SKM-1 treated with dmso at 0.1 percent for 144 hours (cell line): ENCODE measurements around the gene UGT1A9.

Experiments used
- DNase-seq: peaks from one replicate; lab custom pipeline; 2025; ENCODE audit not compliant: unreplicated experiment; lab: John Stamatoyannopoulos, UW

UGT1A9 gene

DNA sequence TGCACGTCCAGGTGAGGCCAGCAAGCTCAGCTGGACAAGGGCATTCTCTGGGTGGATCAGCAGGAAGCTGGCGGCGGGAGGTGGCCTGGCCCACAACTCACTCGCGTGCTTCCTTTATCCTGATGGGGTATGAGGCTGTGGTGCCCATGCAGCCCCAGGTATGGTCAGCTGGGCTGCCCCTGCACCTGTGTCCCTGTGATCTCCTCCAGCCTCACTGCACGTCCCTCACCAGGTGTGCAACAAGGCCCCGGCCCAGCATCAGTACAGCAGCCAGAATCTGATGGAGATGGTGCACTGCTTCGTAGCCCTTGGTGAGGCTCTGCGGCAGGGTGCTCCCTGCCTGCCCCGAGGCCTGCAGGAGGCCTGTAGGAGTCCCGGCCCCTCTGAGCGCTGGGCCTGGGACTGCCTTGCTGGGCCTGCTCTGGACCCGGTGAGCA lies 124.1 kb downstream of the UGT1A9 start:
- DNase-seq = no peak

DNA sequence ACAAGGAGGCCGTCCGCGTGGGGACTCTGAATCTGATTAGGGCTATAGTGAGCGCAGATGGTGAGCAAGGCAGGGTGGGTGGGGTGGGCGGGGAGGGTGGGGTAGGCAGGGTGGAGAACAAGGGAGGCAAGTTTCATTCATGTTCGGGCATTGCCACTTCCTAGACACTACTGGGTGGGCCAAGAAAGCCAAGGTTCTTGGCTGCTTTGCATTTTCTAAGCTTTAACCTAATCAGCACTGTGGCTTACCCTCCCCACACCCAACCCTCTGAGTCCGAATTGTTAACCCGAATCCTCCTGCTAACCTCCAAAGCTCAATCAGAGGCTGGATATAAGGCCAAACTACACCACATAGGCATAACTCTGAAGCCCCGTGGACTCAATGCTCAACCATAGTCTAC lies 124.6 kb downstream of the UGT1A9 start:
- no peak for DNase-seq

DNA sequence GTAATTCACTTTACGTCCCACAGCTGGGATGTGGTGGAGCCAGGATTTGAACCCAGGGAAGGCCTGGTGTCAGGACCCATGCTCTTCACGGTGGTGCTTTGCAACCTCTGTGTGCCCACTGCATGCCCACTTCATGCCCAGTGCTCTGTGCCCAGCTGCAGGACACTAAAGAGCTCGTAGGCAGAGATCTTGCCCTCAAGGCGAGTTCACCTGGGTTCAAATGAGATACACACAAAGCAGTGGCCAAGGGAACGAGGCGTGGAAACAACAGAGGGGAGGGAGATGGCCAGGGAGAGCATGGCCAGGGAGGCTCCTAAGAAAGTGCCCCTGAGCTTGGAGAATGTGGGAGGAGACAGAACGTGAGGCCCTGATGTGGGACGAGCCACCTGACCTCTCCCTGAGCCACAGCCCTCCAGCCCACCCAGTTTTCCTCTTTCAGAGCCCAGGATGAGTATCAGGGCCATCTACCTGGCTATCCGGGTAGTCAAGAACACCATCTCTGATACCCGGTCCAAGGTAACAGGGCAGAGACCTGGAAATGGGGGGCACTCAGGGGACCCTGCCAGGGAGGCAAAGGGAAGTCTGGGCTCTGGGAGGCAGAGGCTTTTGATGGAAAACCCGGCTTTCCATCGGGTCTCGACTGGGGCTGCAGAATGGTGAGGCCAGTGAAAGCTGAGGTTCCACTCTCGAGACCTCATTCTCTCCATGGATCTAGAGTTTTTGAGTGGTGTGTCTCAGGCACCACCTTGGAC lies 126.8 kb downstream of the UGT1A9 start:
- DNase-seq = no peak

DNA sequence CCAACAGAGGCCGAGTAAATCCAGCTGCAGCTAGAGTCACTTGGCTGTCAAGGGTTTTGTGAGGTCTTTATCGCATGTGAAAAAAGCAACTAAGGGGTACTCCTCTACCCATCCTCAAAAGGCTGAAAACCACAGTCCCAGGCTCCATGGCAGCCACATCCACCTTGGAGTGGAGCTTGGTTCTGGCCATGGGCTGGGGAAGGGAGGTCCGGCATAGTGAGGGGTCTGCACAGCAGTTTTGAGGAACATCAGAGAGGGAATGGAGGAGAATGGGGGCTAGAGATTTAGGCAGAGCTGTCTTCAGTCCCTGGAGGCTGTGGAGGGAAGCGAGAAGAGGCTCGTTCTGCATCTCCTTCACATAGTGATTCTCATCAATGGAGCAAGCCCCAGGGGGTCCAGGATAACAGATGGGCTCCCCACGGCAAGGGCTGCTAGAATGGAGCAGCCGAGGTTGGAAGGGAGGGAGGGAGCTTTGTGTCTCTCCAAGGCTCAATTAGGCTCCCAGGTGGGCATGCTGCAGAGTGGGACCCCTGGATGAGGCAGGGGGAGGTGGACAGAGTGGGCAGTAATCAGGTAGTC lies 127.5 kb downstream of the UGT1A9 start:
- DNase-seq = no peak

DNA sequence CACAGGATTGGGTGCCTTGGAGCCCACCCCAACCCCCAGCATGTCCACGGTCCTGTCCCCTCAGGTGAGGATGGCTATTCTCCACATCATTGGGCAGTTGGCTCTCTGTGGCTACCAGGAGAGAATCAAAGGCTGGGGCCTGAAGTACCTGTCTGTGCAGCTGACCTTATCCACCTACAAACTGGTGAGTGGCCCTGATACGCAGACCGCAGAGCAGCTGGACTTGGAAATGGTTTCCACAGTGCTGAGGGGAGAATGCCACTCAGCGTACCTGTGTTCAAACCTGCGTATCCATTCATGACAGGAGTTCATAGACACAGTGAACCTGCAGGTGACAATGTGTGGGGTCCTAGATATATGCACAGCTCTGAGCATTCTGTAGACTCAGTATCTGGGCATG lies 128.0 kb downstream of the UGT1A9 start:
- no peak for DNase-seq

DNA sequence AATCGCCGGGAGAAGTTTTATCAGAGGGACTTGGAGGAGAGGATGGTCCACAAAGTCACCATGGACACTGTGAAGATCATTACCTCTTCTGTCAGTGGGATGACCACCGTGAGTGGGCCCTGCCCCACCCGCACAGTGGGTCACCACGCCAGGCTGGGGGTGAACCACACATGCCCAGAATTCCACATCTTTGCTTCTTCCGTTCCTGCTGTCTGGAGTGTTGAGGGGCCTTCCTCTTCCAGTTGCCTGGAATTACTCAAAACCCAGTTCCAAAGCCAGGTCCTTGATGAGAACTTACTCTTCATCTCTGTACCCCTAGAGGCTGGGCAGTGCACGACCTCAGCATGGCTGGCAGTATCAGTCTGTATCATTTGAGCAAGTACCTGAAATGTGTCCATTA lies 128.5 kb downstream of the UGT1A9 start:
- no peak for DNase-seq

DNA sequence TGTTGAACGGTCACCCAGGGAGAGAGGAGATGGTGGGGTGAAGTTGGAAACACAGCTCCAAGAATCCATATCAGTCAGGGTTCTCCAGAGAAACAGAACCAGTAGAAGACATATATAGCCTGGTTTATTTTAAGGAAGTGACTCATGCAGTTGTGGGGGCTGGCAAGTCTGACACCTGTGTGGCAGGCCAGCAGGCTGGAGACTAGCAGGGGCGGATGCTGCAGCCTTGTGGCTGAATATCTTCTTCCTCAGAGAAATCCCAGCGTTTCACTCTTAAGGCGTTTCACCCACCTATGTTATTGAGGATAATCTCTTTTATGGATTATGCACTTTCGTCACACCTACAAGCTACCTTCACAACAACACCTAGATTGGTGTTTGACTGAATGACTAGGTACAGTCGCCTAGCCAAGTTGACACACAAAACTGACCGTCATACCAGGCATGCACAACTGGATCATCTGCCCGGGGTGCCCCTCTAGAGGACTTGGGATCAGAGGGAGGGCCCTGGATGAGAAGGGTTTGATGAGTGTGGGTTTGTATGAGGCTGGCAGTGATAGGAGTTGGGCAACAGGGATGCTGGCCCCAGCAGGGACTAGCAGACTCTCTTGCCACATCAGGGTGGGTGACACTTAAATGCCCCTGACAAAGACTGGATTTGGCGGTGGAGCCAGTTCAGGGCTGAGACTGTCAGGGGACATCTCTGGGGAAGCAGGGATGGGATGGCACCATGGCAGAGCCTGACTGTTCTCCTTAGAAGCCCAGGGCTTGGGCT lies 129.8 kb downstream of the UGT1A9 start:
- no peak for DNase-seq

DNA sequence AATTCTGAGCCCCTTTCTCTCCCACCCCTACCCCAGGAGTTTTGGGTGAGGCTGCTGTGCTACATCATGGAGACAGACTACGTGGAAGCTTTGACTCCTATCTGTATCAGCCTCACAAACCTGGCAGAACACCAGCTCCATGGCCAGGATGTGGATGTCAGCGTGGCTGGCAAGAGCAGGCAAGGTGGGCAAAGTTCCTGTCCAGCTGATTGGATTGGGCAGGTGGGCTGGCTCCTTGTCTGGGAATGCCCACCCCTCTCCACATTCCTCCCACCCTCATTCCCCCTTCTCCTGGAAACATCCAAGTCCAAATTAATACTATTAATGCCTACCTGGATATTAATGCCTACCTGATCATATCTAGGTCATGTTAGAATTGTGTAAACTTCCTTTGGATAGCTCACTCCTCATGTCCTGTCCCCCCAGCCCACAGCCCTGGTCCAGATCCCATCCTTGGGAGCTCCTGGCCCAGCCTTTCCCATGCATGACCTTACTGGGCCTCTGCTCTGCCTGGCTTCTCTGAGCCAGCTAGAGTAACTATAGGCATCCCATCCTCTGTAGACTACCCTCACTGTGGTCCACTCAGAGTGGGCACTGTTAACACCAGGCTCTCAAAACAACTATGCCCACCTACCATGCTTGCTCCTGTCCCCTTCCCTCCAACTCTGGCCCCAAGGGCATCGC lies 130.6 kb downstream of the UGT1A9 start:
- no peak for DNase-seq

DNA sequence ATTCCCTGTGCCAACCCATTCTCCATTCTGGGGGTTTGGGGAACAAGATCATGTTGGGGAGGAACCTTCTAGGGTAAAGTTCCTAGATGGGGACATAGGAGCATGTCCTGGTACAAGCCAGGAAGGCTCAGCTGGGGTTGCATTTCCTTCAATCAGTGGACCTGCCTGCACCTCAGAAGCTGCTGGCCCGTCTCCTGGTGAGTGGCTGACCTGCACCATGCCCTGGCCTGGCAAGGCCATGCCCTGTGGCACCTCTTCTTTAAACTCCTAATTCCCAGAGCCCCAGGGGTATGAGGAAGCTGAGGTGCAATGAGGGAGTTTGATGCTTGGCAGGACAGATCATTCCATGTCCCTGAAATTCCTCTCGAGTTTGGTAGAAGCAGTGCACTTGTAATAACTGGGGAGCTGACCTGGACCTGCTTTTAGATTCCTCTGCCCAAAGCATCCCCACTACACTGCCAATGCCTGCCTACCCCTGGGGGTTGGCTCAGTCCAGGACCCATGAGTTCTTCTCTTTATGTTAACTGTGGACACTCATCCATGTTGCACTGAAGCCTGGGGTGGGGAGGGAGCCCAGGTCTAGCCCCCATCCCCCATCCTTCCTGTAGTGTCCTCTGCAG lies 131.7 kb downstream of the UGT1A9 start:
- DNase-seq = no peak

DNA sequence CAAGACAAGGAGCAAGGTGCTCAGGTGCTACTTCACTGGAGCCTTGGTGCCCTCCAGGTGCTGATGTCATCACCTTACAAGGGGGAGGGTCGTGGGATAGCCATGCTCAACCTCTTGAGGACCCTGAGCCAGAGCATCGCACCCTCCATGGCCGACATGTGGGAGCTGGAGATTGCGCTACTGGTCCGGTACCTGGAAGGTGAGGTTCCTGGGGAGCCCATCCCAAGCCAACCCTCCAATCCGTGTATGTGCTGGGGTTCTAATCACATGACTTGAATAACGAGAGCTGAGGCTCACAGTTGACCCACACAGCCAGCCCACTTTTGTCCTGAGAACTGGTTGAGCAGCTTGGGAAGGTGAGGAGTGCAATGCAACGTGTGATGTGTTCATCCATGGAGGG lies 132.3 kb downstream of the UGT1A9 start:
- no peak for DNase-seq

DNA sequence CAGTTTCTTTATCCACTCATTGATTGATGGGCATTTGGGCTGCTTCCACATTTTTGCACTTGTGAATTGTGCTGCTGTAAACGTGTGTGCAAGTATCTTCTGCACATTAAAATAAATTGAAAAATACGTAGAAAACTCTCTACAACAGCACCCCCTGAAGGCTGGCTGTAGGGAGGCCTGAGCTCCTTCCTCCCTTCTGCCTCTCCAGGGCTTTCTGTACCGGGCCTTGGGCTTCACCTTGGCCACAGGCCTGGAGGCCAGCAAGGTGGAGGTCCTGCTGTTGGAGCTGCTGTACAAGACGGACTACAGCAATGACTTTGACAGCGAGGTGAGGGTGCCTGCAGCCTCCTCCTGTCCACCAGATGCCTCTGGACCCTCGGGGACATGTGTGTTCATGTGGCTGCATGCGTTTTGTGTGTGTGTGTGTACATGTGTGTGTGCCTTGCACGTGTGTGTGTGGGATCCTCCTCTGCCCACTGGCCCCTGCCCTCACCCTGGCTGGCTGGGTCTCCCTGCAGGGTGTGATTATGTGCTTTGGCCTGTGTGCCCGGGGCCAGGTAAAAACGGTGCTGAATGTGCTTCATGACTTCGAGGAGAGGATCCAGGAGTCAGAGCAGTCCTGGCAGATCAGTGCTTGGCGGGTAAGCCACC lies 135.6 kb downstream of the UGT1A9 start:
- DNase-seq = no peak

DNA sequence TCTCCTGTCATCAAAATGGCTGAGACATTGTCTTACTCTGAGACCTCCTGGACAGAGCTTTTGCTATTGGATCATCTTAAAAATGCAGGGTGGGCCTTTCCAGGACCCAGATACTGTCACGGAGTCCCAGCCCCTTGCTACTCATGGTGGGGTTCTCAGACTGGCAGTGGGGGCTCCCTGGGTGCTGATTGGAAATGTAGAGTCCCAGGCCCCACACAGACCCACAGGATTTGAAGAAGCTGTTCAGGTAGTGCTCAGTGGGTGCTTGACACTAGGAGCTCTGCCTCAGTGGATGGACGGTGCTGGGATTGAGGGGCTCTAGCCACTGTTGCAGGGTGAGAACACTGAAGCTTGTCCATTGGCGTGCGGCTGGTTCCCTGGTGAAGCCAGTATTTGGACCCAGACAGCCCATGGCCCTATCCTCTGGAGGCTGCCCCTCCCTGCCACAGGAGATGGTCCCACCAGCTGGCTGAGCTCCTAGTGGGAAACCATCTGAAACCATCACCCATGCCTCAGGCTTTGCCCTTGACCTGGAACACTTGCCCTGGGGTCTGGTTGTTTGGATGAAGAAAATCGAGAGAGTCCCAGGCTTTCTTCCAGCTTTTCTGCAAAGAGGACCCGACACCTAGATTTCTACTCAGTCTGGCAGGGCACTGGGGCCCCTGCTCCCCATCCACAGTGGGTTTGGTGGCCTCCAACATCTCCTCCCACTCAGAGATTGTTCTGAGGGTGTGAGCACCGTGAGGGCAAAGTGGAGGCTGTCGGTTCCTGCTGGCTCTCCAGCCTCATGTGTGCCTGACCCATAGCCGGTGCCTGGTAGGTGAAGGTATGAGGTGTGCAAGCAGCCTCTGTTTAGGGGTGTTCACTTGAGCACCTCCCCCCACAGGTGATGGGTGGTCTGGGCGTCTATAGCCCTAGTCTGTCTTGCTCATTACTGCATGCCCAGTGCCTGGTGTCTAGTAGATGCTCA lies 136.6 kb downstream of the UGT1A9 start:
- DNase-seq = no peak

DNA sequence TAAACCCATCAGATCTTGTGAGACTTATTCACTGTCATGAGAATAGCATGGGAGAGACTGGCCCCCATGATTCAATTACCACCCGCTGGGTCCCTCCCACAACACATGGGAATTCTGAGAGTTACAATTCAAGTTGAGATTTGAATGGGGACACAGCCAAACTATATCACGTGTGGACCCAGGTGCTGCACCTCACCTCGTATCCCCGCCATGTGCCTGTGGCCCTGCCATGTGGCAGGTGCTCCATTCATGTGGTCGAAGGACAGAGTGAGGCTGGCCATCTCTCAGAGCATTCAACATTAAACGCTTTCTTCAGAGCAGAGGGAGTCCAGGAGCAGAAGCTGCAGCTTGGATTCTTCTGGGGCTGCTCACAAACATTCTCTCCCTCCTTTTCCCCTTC lies 138.7 kb downstream of the UGT1A9 start:
- DNase-seq = no peak

DNA sequence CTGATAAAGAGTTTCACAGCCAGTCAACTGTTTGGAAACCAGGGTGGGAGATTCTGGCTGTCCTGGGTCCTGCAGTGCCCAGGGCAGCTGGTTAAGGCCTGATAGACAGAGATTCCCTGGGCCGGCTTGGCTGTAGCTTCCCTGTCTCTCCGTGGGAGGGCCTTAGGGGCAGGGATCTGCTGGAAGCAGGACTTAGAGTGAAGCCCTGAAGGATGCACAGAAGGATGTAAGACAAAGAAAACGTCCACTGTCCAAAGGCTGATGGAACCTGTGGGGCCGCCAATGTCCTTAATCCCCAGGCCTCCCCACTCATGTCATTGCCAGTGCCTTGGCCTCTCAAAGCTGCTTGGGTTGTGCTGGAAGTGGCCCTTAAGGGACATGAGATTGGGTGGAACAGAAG lies 139.4 kb downstream of the UGT1A9 start:
- no peak for DNase-seq

DNA sequence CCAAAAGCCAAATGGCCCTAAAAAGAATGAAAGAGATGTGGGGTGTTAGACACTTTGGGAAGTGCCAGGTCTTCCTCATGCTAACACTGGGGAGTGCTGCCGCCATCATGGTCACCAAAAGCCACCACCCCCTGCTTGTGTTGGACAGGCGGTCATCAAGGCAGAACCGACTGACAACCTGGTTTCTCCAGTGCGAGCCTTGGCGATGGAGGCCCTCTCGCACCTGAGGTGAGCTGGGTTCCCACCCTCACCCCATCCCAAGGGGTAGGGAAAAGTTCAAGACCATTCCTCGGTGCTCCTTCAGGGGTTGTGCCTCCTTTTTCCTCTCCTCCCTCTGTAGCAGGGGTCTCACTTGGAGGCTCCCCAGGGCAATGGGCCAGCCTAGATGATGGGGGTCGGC lies 140.0 kb downstream of the UGT1A9 start:
- no peak for DNase-seq

DNA sequence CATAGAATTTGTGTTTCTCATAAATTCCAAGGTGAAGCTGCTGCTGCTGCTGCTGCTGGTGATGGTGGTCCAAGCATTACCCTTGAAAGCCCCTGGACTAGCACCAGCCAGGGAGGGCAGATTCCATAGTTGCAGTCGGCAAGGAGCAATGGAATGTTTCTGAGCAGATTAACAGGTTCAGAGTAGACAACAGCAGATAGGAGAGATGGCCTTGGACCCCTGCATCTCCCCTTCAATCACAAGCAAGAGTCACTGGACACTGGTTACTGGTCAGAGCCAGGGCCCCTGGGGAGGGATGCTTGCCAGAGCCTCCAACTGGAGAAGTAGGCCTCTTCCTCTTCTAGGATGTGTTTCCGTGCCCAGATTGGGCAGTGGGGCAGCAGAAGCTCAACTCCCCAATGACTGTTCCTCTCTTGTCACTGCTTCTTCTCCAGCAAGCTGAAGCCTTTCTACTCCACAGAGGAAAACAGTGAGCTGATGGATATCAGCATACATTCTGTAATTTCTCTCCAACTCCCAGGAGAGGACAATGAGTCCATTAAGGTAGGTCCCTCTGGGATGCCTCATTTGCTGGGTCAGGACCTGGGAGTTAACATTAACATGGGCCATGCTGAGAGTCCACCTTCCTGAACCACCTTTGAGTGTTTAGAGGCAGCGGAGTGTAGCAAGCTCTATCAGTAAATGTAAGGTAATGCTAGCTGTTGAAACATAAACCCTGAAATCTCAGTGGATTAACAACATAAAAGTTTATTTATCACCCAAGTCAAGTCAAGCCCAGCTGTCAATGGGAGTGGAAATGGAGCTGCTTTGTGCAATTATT lies 141.7 kb downstream of the UGT1A9 start:
- no peak for DNase-seq

DNA sequence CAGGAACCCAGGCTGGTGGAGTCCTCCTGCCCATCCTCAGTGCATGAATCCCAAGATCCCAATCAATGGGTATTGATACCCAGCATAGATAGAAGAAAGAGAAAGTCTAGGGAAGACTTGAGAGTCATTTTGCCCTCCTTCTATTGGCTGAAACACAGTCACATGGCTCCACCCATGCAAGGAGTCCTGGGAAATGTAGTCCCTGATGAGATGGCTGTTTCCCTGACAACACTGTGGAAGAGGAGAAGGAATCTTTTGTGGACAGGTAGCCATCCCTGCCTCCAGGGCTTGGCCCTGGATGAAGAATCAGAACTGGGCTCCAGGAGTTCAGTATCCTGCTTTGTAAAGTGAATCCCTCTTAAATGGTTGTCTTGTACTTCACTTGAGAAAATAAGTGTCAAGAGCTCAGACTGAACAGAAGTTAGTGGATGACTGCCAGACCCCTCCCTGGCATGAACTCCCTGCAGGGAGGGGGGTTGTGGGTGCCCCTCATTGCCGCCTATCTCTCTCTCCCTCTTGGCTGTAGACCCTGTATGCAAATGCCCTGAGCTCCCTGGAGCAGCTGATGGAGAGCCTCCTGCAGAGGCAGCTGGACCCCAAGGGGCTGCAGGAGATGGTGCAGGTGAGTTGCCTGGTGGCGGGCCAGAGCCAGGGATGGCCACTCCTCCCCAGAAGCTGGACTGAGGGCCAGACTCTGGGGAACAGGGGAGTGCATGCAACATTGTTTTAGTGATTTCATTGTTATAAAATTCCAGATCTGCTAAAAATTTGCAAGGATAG lies 142.5 kb downstream of the UGT1A9 start:
- DNase-seq = no peak

DNA sequence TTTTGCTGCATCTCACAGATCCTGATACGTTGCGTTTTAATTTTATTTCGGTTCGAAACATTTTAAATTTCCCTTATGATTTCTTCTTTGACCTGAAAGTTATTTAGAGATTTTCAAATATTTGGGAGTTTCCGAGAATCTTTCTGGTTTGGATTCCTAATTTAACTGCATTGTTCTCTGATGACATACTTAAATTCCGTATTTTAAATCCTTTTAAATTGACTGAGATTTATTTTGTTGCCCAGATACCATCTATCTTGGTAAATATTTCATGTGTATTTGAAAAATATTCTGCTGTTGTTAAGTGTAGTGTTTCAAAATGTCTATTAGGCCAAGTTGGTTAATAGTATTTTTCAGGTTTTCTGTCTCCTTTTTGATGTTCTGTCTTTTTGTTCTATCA lies 144.2 kb downstream of the UGT1A9 start:
- DNase-seq = no peak
